Motor neuron (in vitro differentiated cells): ENCODE data around the gene TM4SF4. TPM values are rescaled to one million over a fixed set of nuclear protein-coding genes. Genes with fewer than 3 reads are reported as not detected.

Experiments
- ATAC-seq, 8 experiments: fragments of 200-7000 bp; cut with Tn5 transposase; replicated peaks in 6 of 8; 2 replicates each; pipeline ENCODE4 v1.8.0; 2021; ENCODE audit warnings: mild to moderate bottlenecking in 8 of 8, moderate library complexity in 8 of 8
- H3K27ac ChIP-seq, 2 donors: fragments of 250-450 bp; sonication (Bioruptor Pico); 2 replicates each; pipeline ENCODE4 v1.9.0; 2021; ENCODE audit warnings: antibody characterized with exemption in 2 of 2, mild to moderate bottlenecking in 2 of 2, moderate library complexity in 1 of 2
- H3K4me1 ChIP-seq, 2 donors: fragments of 250-450 bp; sonication (Bioruptor Pico); replicated peaks in 1 of 2; 2 replicates each; pipeline ENCODE4 v1.6.1; 2021; ENCODE audit warnings: antibody characterized with exemption in 2 of 2, mild to moderate bottlenecking in 2 of 2, moderate library complexity in 1 of 2
- H3K4me3 ChIP-seq, 5 donors: fragments of 250-450 bp; sonication (Bioruptor Pico); 2 replicates each; pipeline ENCODE4 v1.9.0; 2021; ENCODE audit warnings: antibody characterized with exemption in 5 of 5, mild to moderate bottlenecking in 5 of 5, moderate library complexity in 4 of 5
- WGBS, 10 experiments: fragments of 450-650 bp; shearing (Covaris generic); methylation state at CpG; one replicate each; pipeline ENCODE4 v1.0.0; 2022; 5-methylcytosine and 5-hydroxymethylcytosine counted together
- in situ Hi-C, 9 experiments: fragments of 400-800 bp; cut with MboI; loops; one replicate each; pipeline ENCODE4 v1.15.0; 2021; ENCODE audit warnings: low sequenced_read_pairs in 9 of 9, low pct_unique_long_range_greater_than_20kb in 2 of 9; ENCODE audit not compliant: unreplicated experiment in 9 of 9
- total RNA-seq, 8 experiments: library from RNA; unstranded; fragments of 300-600 nt; gene quantifications; 2 replicates each; pipeline versions ENCODE4 v1.2.3 to v1.2.4, GENCODE V29; 2022

Gene TM4SF4
- total RNA-seq, 8 experiments from 2014 or later: 0.05 to 2.7 (median 0.64) TPM; not detected in 1

GRCh38 chr3:149551500-149551899 lies 77.0 kb downstream of the TM4SF4 start:
- no peak for ATAC-seq
- peaks cover 0 to 17% of the 10 kb centered on the region in 2 donors for H3K4me1 ChIP-seq
- in situ Hi-C loops: no loop called here
- no peak overlapping the region for H3K27ac ChIP-seq
- no peak overlapping the region for H3K4me3 ChIP-seq

DNA sequence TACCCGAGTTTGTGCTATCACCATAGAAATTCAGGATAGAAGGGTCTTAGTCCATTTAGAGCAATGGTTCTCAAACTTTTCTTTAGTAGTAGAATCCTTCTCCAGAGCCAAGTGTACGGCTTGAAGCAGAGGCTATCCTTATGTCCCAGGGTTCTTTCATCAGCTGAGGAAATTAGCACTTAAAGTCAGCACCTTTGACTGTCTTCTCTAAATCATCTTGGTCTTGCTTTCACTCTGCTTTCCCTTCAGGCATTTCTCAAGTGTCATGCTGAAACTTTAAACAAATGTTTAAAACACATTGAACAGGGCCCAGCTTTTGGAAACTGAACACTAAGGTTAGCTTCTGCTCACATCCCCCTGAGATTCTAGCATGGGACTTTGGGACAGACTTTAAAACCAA lies 78.2 kb downstream of the TM4SF4 start:
- in situ Hi-C loops: no loop called here
- no peak for ATAC-seq
- WGBS, 10 experiments: 47 to 100% (median 94%) methylated on average over 1 to 2 of the region's 2 CpGs; no CpG with 5 or more reads in 3 of the 10 experiments
- H3K4me3 ChIP-seq: no peak overlapping the region
- H3K27ac ChIP-seq: no peak overlapping the region
- H3K4me1 ChIP-seq: peaks cover 0 to 11% of the 10 kb centered on the region in 2 donors

Other genes with a start within 250 kb of the TM4SF4 start
- gene TM4SF18, start 141.1 kb upstream of the TM4SF4 start, total RNA-seq: under 1 TPM in 7 of 8 experiments, not detected in 1; under 0.01 to 0.86 (median 0.28) TPM
- 10 to 100 TPM in 1 of 8 experiments, under 1 TPM in 5, not detected in 2; 0.08 to 25.2 (median 0.20) TPM for gene TM4SF1, start 97.0 kb upstream of the TM4SF4 start, total RNA-seq
- gene WWTR1, start 183.3 kb downstream of the TM4SF4 start, total RNA-seq: 100 to 1,000 TPM in 2 of 8 experiments, 10 to 100 TPM in 2, 1 to 10 TPM in 4; 3.1 to 267 (median 29.7) TPM